Uterus (tissue), 2 donors: ENCODE results near the gene LBP.

Source experiments
- POLR2A ChIP-seq, 2 donors: fragments of 450-650 bp; IDR thresholded peaks; one replicate each; pipeline ENCODE4 v1.6.1; 2016; ENCODE audit warnings: antibody characterized with exemption in 2 of 2, mild to moderate bottlenecking in 1 of 2, moderate library complexity in 1 of 2
- TF ChIP-seq, protein P1 (sequence below), 4 experiments: fragments of 200-600 bp in 2 of 4; fragments of 450-650 bp in 2 of 4; sonication (generic) in 2 of 4; IDR thresholded peaks; one replicate each; pipeline ENCODE4 v1.5.1; 2016 to 2019; ENCODE audit warnings: antibody characterized with exemption in 4 of 4, mild to moderate bottlenecking in 2 of 4, moderate library complexity in 1 of 4

- TF ChIP-seq, protein P1, sequence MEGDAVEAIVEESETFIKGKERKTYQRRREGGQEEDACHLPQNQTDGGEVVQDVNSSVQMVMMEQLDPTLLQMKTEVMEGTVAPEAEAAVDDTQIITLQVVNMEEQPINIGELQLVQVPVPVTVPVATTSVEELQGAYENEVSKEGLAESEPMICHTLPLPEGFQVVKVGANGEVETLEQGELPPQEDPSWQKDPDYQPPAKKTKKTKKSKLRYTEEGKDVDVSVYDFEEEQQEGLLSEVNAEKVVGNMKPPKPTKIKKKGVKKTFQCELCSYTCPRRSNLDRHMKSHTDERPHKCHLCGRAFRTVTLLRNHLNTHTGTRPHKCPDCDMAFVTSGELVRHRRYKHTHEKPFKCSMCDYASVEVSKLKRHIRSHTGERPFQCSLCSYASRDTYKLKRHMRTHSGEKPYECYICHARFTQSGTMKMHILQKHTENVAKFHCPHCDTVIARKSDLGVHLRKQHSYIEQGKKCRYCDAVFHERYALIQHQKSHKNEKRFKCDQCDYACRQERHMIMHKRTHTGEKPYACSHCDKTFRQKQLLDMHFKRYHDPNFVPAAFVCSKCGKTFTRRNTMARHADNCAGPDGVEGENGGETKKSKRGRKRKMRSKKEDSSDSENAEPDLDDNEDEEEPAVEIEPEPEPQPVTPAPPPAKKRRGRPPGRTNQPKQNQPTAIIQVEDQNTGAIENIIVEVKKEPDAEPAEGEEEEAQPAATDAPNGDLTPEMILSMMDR (IDR thresholded peaks at IDR 0.05) = no peak
- TF ChIP-seq POLR2A (IDR thresholded peaks at IDR 0.05) = no peak
Observed at GRCh38 chr20:38342713-38343310, 3.5 kb upstream of the LBP start.
